HL-60 (cell line): Measurements from ENCODE around the gene DCBLD1.

ENCODE experiments used
- DNase-seq, 2 experiments: peaks; one replicate each; pipeline ENCODE4 v3.0.0-alpha.2; 2010 to 2020; ENCODE audit warnings: low read depth in 1 of 2, low spot score in 1 of 2
- H3K27ac ChIP-seq: fragments of 250-450 bp; sonication (Bioruptor Pico); replicated peaks from 2 replicates; pipeline ENCODE4 v1.5.1; 2020; ENCODE audit warnings: mild to moderate bottlenecking, moderate library complexity
- H3K27me3 ChIP-seq: fragments of 250-450 bp; sonication (Bioruptor Pico); 2 replicates; pipeline ENCODE4 v1.5.1; 2021; ENCODE audit warnings: mild to moderate bottlenecking, moderate library complexity; ENCODE audit not compliant: insufficient read depth, poor library complexity, severe bottlenecking
- H3K4me3 ChIP-seq: replicated peaks from 2 replicates; pipeline ENCODE4 v1.5.1; 2011; ENCODE audit warnings: mild to moderate bottlenecking, control low read depth, low read length; ENCODE audit not compliant: insufficient read depth
- CTCF ChIP-seq: IDR thresholded peaks from one replicate; pipeline ENCODE4 v1.5.1; 2011; ENCODE audit warnings: low read length, control low read depth, inconsistent platforms; ENCODE audit not compliant: insufficient read depth
- GABPA ChIP-seq: IDR thresholded peaks from 2 replicates; pipeline ENCODE4 v1.6.1; 2012; ENCODE audit warnings: low read depth
- POLR2AphosphoS5 ChIP-seq: IDR thresholded peaks from 2 replicates; pipeline ENCODE4 v1.6.1; 2012; ENCODE audit warnings: low read depth
- REST ChIP-seq: IDR thresholded peaks from 2 replicates; pipeline ENCODE4 v1.6.1; 2012; ENCODE audit warnings: low read depth; ENCODE audit not compliant: insufficient replicate concordance
- SPI1 ChIP-seq: IDR thresholded peaks from 2 replicates; pipeline ENCODE4 v1.6.1; 2012; ENCODE audit warnings: low read depth, mild to moderate bottlenecking, borderline replicate concordance

The DCBLD1 gene

GRCh38 chr6:117509021-117509420 lies 26.5 kb downstream of the DCBLD1 start:
- DNase-seq, result no peak
- TF ChIP-seq POLR2AphosphoS5 (no peak), REST (no peak), GABPA (no peak)
- H3K27me3 ChIP-seq, result no peaks in the 10 kb centered on the region

GRCh38 chr6:117512056-117512828 lies 29.8 kb downstream of the DCBLD1 start:
- Histone ChIP-seq H3K27me3 (no peaks in the 10 kb centered on the region), H3K4me3 (no peak overlapping the region), H3K27ac (no peak overlapping the region)
- TF ChIP-seq CTCF, result no peak
- no peak for TF ChIP-seq GABPA
- TF ChIP-seq REST, result no peak
- TF ChIP-seq SPI1, result no peak
- TF ChIP-seq POLR2AphosphoS5, result no peak
- DNase-seq, result no peak

More at GRCh38 chr6:117509021-117509420, 26.5 kb downstream of the DCBLD1 start:
- Histone ChIP-seq H3K27ac (no peak overlapping the region), H3K4me3 (no peak overlapping the region)

GRCh38 chr6:117512987-117513573 lies 30.6 kb downstream of the DCBLD1 start:
- no peak for DNase-seq
- TF ChIP-seq SPI1 (no peak), REST (no peak), POLR2AphosphoS5 (no peak), CTCF (no peak)
- Histone ChIP-seq H3K4me3 (no peak overlapping the region), H3K27me3 (no peaks in the 10 kb centered on the region), H3K27ac (no peak overlapping the region)
